ENCODE results near the gene CDHR2. TPM values are rescaled to one million over a fixed set of nuclear protein-coding genes. Genes with fewer than 3 reads are reported as not detected.

The CDHR2 gene
- total RNA-seq, 1 experiment from 2014 or later: 0.10 TPM

DNA sequence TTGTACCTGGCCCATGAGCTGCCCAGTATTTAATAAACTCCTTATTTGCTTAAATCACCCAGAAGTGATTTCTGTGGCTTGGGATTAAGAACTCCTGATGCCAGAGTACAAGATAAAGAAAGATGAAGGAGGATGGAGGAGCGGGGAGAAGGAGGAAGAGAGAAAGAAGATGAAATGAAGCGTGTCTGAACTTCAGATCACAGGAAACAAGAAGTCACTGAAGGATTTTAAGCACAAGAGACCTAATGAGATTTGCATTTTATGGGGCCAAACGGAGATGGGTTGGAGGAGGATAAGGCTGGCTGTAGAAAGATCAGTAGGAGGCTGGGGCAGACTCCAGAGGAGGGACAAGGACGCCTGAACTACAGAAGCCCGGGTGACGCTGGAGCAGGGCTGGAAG is 84.5 kb downstream of the CDHR2 start:
- ChIA-PET CTCF (no interaction called here), POLR2A (no interaction called here), RAD21 (ENCODE audit: low non-redundant PET in 1 of 2, low total read pairs in 2 of 2, uncharacterized antibody in 2 of 2, unreplicated experiment in 2 of 2) (no interaction called here)
- intact Hi-C loops (cut with micrococcal nuclease): no loop called here
- H3K36me3 ChIP-seq (ENCODE audit: control insufficient read depth in 1 of 2, insufficient read depth in 2 of 2, low read length in 2 of 2): no peaks in the 10 kb centered on the region
- DNase-seq (ENCODE audit: low read depth, low spot score) (no peak), ATAC-seq (no peak)
- no peaks in the 10 kb centered on the region for H3K79me2 ChIP-seq (ENCODE audit: insufficient read depth, low read length)
- H3K9me2 ChIP-seq (ENCODE audit: insufficient read depth): no peaks in the 10 kb centered on the region
- BruUV-seq (replicated peaks): no TSS peak
- no peak overlapping the region for H3K4me2 ChIP-seq (ENCODE audit: low read length)
- no peak overlapping the region for H3K4me3 ChIP-seq (replicated peaks in 1 of 2; ENCODE audit: low read depth in 1 of 2, low read length in 2 of 2)
- H3K4me1 ChIP-seq (ENCODE audit: control insufficient read depth in 1 of 2, insufficient read depth in 2 of 2, low read length in 2 of 2): peaks cover 0 to 5% of the 10 kb centered on the region in 2 experiments; a peak in 2 of 4 replicates
- no peak overlapping the region for H2AFZ ChIP-seq (ENCODE audit: low read depth, low read length, poor library complexity, severe bottlenecking)
- H4K20me1 ChIP-seq (ENCODE audit: insufficient read depth): no peaks in the 10 kb centered on the region
- H3K9me3 ChIP-seq (ENCODE audit: control insufficient read depth in 1 of 2, insufficient read depth in 1 of 2, low read depth in 1 of 2, low read length in 2 of 2): no peaks in the 10 kb centered on the region
- H3K27ac ChIP-seq (ENCODE audit: low read depth, low read length): no peak overlapping the region
- no peak for TF ChIP-seq CBX3 (IDR thresholded peaks at IDR 0.05; ENCODE audit: low read depth)
- TF ChIP-seq, protein P1, sequence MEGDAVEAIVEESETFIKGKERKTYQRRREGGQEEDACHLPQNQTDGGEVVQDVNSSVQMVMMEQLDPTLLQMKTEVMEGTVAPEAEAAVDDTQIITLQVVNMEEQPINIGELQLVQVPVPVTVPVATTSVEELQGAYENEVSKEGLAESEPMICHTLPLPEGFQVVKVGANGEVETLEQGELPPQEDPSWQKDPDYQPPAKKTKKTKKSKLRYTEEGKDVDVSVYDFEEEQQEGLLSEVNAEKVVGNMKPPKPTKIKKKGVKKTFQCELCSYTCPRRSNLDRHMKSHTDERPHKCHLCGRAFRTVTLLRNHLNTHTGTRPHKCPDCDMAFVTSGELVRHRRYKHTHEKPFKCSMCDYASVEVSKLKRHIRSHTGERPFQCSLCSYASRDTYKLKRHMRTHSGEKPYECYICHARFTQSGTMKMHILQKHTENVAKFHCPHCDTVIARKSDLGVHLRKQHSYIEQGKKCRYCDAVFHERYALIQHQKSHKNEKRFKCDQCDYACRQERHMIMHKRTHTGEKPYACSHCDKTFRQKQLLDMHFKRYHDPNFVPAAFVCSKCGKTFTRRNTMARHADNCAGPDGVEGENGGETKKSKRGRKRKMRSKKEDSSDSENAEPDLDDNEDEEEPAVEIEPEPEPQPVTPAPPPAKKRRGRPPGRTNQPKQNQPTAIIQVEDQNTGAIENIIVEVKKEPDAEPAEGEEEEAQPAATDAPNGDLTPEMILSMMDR (IDR thresholded peaks at IDR 0.05 in 2 of 3, conservative IDR thresholded peaks at IDR 0.05 in 1 of 3; ENCODE audit: borderline replicate concordance in 1 of 3, insufficient read depth in 1 of 3, low read depth in 2 of 3, low read length in 2 of 3): no peak
- no peak for TF ChIP-seq RAD21 (IDR thresholded peaks at IDR 0.05; ENCODE audit: low read depth)
- no peak for TF ChIP-seq SRF (IDR thresholded peaks at IDR 0.05; ENCODE audit: low read depth)
- TF ChIP-seq TCF7L2 (IDR thresholded peaks at IDR 0.05; ENCODE audit: borderline replicate concordance, extremely low read depth, insufficient read depth, insufficient read length): no peak
- TF ChIP-seq CEBPB (IDR thresholded peaks at IDR 0.05; ENCODE audit: low read depth): no peak
- TF ChIP-seq ELF1 (IDR thresholded peaks at IDR 0.05; ENCODE audit: borderline replicate concordance, low read depth): no peak
- TF ChIP-seq EZH2phosphoT487 (IDR thresholded peaks at IDR 0.05; ENCODE audit: borderline replicate concordance): no peak
- TF ChIP-seq, protein P2, sequence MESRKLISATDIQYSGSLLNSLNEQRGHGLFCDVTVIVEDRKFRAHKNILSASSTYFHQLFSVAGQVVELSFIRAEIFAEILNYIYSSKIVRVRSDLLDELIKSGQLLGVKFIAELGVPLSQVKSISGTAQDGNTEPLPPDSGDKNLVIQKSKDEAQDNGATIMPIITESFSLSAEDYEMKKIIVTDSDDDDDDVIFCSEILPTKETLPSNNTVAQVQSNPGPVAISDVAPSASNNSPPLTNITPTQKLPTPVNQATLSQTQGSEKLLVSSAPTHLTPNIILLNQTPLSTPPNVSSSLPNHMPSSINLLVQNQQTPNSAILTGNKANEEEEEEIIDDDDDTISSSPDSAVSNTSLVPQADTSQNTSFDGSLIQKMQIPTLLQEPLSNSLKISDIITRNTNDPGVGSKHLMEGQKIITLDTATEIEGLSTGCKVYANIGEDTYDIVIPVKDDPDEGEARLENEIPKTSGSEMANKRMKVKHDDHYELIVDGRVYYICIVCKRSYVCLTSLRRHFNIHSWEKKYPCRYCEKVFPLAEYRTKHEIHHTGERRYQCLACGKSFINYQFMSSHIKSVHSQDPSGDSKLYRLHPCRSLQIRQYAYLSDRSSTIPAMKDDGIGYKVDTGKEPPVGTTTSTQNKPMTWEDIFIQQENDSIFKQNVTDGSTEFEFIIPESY (IDR thresholded peaks at IDR 0.05; ENCODE audit: extremely low read depth, insufficient replicate concordance, low read length): no peak
- TF ChIP-seq, protein P3, sequence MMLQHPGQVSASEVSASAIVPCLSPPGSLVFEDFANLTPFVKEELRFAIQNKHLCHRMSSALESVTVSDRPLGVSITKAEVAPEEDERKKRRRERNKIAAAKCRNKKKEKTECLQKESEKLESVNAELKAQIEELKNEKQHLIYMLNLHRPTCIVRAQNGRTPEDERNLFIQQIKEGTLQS (IDR thresholded peaks at IDR 0.05): no peak
- TF ChIP-seq, protein P4, sequence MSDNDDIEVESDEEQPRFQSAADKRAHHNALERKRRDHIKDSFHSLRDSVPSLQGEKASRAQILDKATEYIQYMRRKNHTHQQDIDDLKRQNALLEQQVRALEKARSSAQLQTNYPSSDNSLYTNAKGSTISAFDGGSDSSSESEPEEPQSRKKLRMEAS (IDR thresholded peaks at IDR 0.05): no peak
- TF ChIP-seq SIN3A (IDR thresholded peaks at IDR 0.05; ENCODE audit: low read depth): no peak
- no peak for TF ChIP-seq JUND (IDR thresholded peaks at IDR 0.05)
- no peak for TF ChIP-seq EGR1 (IDR thresholded peaks at IDR 0.05; ENCODE audit: low read depth)
- H3K9ac ChIP-seq (ENCODE audit: low read length): no peak overlapping the region
- H3K27me3 ChIP-seq (ENCODE audit: insufficient read depth, low read length): peaks cover 5% of the 10 kb centered on the region; the same call in 1 of the 2 replicates

Measured in HCT116 (cell line).